Gastrocnemius medialis (tissue), 4 donors: ENCODE data around the gene L3MBTL1.

Experiments
- CTCF ChIP-seq, 5 experiments: fragments of 450-650 bp in 3 of 5; fragments of 200-600 bp in 2 of 5; sonication (generic) in 2 of 5; IDR thresholded peaks in 4 of 5; conservative IDR thresholded peaks in 1 of 5; 1 replicate in 4 of 5; 2 replicates in 1 of 5; pipeline ENCODE4 v1.5.1; 2016 to 2019; ENCODE audit warnings: antibody characterized with exemption in 5 of 5, mild to moderate bottlenecking in 3 of 5, moderate library complexity in 3 of 5
- POLR2A ChIP-seq, 2 donors: fragments of 450-650 bp; IDR thresholded peaks; one replicate each; pipeline ENCODE4 v1.6.1; 2017; ENCODE audit warnings: antibody characterized with exemption in 2 of 2, mild to moderate bottlenecking in 2 of 2, moderate library complexity in 2 of 2

- TF ChIP-seq CTCF (IDR thresholded peaks at IDR 0.05 in 4 of 5, conservative IDR thresholded peaks at IDR 0.05 in 1 of 5) (no peak), POLR2A (IDR thresholded peaks at IDR 0.05) (no peak)
Observed at GRCh38 chr20:43572891-43573290, 65.4 kb downstream of the L3MBTL1 start.
